WTC11 (cell line): ENCODE results near the gene RSPH9.

Experiments
- ATF6 ChIP-seq: sonication (generic); formaldehyde crosslinking; IDR thresholded peaks from 2 replicates; pipeline ENCODE4 v1.8.1; 2023; ENCODE audit warnings: mild to moderate bottlenecking, missing genetic modification reagents
- MLX ChIP-seq: sonication (generic); formaldehyde crosslinking; IDR thresholded peaks from 2 replicates; pipeline ENCODE4 v1.8.1; 2023; ENCODE audit warnings: mild to moderate bottlenecking, missing genetic modification reagents, moderate library complexity
- USF2 ChIP-seq: sonication (generic); formaldehyde crosslinking; IDR thresholded peaks from 2 replicates; pipeline ENCODE4 v1.8.1; 2023; ENCODE audit warnings: mild to moderate bottlenecking, missing genetic modification reagents, moderate library complexity

GRCh38 chr6:43609402-43609801 lies 35.4 kb upstream of the RSPH9 start:
- no peak for TF ChIP-seq USF2
- no peak for TF ChIP-seq MLX (CRISPR knock-in tag)
- TF ChIP-seq ATF6 (CRISPR knock-in tag): no peak
